HG03095 (cell line): Measurements from ENCODE around the gene PGLYRP3.

Experiments used
- ATAC-seq: cut with Tn5 transposase; IDR thresholded peaks from one replicate; pipeline ENCODE4 v1.9.1; 2021; ENCODE audit warnings: moderate library complexity; ENCODE audit not compliant: unreplicated experiment

The PGLYRP3 gene

GRCh38 chr1:153312570-153313186 is at the start of gene PGLYRP3:
TSS of gene PGLYRP3 (minus strand) at chr1:153312952. CDS start at chr1:153310665, 2,287 bp downstream.
- ATAC-seq: no peak

- no peak for ATAC-seq
These were observed 49.5 kb upstream of the PGLYRP3 start for GRCh38 chr1:153362187-153362775.

GRCh38 chr1:153361480-153362109 is 48.8 kb upstream of the PGLYRP3 start:
- no peak for ATAC-seq

DNA sequence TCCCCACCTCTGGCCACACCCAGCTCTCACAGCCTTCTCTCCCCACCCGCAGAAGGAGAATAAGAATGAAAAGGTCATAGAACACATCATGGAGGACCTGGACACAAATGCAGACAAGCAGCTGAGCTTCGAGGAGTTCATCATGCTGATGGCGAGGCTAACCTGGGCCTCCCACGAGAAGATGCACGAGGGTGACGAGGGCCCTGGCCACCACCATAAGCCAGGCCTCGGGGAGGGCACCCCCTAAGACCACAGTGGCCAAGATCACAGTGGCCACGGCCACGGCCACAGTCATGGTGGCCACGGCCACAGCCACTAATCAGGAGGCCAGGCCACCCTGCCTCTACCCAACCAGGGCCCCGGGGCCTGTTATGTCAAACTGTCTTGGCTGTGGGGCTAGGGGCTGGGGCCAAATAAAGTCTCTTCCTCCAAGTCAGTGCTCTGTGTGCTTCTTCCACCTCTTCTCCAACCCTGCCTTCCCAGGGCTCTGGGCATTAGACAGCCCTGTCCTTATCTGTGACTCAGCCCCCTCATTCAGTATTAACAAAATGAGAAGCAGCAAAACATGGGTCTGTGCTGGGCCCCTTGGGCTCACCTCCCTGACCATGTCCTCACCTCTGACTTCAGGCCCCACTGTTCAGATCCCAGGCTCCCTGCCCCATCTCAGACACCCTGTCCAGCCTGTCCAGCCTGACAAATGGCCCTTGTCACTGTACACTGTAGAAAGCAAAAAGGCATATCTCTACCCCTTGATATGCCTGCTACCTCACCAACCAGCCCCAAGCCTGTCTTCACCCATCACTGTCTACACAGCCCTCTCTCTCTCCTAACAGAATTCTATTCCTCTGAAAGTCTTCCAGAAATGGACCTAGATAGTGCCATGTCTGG is 48.1 kb upstream of the PGLYRP3 start:
- no peak for ATAC-seq

- ATAC-seq: no peak
These were observed 47.4 kb upstream of the PGLYRP3 start for GRCh38 chr1:153360190-153360589.

GRCh38 chr1:153359241-153359640 is 46.5 kb upstream of the PGLYRP3 start:
- ATAC-seq: no peak

DNA sequence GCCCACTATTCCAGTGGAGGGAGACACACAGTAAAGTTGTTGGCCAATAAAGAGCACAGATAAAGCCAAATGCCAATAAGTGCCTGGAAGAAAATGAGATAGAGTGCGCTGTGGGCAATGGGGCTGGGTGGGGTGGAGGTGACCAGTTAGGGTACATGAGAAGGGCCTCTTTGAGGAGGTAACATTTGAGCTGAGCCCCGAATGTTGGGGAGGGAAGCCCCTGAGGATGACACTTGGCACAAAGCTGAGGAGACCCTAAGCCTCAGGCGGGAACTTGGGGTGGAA is 45.9 kb upstream of the PGLYRP3 start:
- ATAC-seq: no peak

GRCh38 chr1:153357853-153358690 is 45.3 kb upstream of the PGLYRP3 start, which contains the start of gene S100A9:
TSS of gene S100A9 (plus strand) at chr1:153357854. CDS start at chr1:153358284, 430 bp downstream.
- no peak for ATAC-seq

DNA sequence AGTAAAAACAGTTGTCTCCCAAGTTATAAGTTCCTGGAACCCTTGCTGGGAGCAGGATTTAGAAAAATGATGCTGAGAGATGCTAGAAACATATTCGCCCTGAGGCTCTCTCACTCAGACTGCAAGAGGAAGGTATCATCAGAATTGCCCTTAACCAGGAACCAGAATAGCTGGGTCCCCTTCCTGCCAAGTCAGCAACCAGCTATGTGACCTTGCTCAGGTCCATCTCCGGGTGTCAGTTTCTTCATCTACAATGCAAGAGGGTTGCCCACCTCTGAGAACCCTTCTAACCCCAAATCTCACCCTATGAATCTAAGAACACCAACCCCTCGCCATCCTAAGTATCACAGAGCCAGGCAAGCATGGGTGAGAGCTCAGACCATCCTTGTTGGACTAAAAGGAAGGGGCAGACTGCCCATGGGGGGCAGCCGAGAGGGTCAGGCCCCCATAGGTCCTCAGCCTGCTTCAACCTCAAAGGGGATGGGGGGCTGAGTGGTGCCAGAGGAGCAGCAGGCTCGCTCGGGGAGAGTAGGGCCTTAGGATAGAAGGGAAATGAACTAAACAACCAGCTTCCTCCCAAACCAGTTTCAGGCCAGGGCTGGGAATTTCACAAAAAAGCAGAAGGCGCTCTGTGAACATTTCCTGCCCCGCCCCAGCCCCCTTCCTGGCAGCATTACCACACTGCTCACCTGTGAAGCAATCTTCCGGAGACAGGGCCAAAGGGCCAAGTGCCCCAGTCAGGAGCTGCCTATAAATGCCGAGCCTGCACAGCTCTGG is 44.5 kb upstream of the PGLYRP3 start:
- no peak for ATAC-seq

DNA sequence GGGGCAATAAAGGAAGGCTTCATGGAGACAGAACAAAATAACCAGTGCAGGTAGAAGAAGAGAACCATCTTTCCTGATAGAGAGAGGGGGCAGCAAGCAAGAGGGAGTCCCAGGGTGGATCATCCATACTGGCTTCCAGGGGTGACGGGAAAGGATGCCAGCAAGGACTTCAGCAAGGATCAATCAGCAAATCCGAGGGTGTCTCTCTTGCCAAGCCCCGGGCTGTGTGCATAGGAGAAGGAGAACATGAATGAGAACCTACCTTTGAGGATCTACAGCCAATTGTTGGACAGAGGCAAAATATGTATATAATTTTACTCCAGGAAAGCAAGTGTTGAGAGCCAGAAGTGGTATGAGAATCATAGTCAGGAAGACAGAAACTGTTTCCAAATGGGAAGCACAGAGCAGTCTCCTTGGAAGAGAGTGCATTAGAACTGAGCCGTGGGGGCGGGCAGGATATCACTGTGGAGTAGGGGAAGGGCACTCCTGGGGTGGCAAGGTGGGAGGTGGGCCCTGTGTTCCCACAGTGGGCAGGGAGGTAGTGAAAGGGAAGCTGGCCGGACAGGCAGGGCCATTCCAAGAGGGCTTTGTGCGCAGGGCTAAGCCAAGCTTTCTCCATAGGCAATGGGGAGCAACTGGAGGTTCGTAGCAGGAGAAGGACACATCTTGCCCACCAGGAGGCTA is 43.8 kb upstream of the PGLYRP3 start:
- ATAC-seq: no peak

DNA sequence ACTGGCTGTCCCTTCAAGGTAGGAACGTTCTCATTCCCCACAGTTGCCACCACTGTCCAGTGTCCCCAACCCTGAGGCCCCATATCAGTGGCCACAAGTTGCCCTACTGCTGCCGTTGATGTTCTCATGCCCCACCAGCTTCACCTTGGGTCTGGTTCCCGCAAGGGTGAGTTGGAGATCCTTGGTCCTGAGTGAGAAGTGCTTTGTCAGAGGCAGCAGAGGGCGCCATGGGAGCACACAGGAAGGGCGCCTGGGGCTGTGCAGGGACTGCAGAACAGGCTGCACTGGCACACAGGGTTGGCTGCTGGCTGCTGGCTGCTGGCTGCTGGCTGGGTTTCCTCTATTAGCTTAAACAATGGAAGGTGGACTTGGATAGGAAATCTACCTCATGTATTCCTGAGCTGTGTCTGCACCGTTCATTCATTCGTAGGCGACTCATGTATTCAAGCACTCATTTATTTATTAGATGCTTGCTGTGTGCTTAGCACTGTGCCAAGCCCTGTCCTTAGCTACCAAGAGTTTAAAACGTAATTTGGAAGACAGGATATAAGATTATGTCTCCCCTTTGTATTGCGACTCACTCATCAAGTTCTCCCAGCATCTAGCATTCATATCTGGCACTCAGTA is 42.8 kb upstream of the PGLYRP3 start:
- ATAC-seq: no peak

GRCh38 chr1:153354515-153355193 is 41.9 kb upstream of the PGLYRP3 start:
- ATAC-seq: no peak

- no peak for ATAC-seq
These were observed 40.6 kb upstream of the PGLYRP3 start for GRCh38 chr1:153353226-153353947.

- ATAC-seq: no peak
These were observed 39.8 kb upstream of the PGLYRP3 start for GRCh38 chr1:153352523-153352922.

DNA sequence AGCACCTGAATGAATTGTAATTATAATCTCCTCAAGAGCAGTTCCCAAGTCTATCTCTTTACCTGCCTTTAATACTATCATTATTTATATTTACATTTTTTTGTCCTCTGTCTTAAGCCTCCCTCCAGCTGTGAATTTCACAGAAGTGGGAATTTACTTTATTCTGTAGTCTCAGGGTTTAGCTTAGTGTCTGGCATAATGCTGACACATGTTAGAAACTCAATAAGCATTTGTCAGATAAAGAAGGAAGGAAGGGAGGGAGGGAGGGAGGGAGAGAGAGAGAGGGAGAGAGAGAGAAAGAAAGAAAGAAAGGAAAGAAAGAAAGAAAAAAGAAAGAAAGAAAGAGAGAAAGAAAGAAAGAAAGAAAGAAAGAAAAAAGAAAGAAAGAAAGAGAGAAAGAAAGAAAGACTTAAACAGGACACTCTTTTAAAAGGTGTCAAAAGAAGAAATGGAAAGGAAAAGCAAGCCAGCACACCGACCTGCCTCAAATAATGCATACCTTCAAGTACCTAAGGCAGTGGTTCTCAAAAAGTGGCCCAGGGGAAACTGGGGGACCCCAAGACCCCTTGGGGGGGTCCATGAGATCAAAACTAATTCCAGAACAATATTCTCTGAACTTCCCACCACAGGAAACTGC is 37.7 kb upstream of the PGLYRP3 start:
- ATAC-seq: no peak

DNA sequence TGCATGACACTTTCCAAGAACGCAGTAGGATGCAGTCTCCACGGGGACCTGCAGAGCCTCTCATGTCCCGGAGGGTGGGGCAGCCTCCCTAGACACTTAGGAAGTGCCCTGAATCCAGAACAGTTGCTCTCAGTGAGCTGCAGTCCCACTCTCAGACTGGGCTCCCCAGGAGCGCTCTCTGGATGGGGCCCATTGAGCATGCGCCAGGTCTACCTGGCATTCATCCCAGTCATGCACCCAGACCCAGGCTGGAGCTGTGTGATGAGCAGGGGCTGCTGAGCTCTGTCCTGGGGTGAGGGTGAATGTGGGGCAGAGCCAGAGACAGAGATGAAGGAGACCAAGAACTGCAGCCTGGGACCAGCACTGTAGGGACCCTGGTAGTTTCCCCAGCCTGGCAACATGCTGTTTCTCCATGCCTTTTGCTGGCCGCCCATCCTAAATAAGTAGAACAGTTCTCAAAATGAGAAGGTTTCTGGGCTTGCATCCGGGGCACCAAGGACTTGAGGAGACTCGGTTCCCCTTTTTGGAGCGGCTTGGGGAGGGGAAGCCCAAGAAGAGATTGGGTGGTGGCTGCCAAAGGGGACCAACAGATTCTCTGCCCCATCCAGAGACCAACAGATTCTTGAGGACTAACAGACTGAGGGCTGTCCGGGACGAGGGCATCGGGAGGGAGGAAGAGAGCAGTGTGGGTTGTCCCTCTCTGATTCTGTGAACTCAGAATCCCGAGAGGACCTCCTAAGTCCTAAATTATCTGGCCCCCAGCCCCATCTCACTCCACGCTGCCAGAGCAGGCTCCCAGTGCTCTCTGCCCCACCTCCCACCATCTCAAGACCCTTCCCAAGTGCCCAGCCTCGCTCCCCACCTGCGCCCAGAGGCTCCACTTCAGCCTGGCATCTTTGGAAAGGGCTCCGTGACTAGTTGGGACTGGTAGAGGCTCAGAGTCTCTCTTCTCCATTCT is 36.9 kb upstream of the PGLYRP3 start:
- no peak for ATAC-seq
